ENCODE results near the gene XCR1.

Gene XCR1

GRCh38 chr3:46070595-46071093 lies 43.4 kb upstream of the XCR1 start:
- Histone ChIP-seq H3K4ac (ENCODE audit: low read length) (no peak overlapping the region), H2AFZ (ENCODE audit: low read length) (no peak overlapping the region), H3K14ac (ENCODE audit: low read length) (no peak overlapping the region), H3K4me1 (ENCODE audit: control insufficient read depth in 2 of 2, insufficient read depth in 1 of 2, low read depth in 1 of 2, low read length in 2 of 2) (peaks cover 0 to 5% of the 10 kb centered on the region in 2 donors), H3K79me1 (ENCODE audit: low read depth, low read length) (no peaks in the 10 kb centered on the region), H3K27me3 (ENCODE audit: control insufficient read depth in 3 of 3, insufficient read depth in 3 of 3, low read depth in 1 of 3, low read length in 3 of 3) (no peaks in the 10 kb centered on the region), H4K91ac (ENCODE audit: low read depth, low read length, poor library complexity) (no peak overlapping the region), H3K4me3 (ENCODE audit: low read length in 2 of 2) (no peak overlapping the region), H3K9me3 (replicated peaks in 1 of 2; ENCODE audit: control insufficient read depth in 2 of 2, insufficient read depth in 1 of 2, low read depth in 1 of 2, low read length in 2 of 2) (no peaks in the 10 kb centered on the region), H2BK120ac (ENCODE audit: low read depth, low read length) (no peak overlapping the region), H2BK15ac (ENCODE audit: low read length) (no peak overlapping the region), H3K27ac (replicated peaks; ENCODE audit: low read length) (no peak overlapping the region), H2BK5ac (ENCODE audit: low read length) (no peak overlapping the region), H2BK12ac (ENCODE audit: low read length) (no peak overlapping the region), H3K9ac (ENCODE audit: low read depth, low read length, poor library complexity) (no peak overlapping the region), H3K18ac (ENCODE audit: low read length) (no peak overlapping the region), H3K23ac (ENCODE audit: low read depth, low read length, poor library complexity) (no peak overlapping the region), H4K8ac (ENCODE audit: low read depth, low read length) (no peak overlapping the region), H3K36me3 (replicated peaks in 1 of 2; ENCODE audit: control insufficient read depth in 2 of 2, insufficient read depth in 2 of 2, low read length in 2 of 2) (no peaks in the 10 kb centered on the region), H3K4me2 (ENCODE audit: insufficient read depth, low read length, poor library complexity, severe bottlenecking) (no peak overlapping the region), H2AK5ac (ENCODE audit: low read depth, low read length) (no peak overlapping the region)
- no CpG with 5 or more reads among the region's 1 CpG for WGBS, 2 donors (ENCODE audit: extremely low coverage in 2 of 2, insufficient read length in 2 of 2, insufficient replicate concordance in 1 of 2)
- DNase-seq (ENCODE audit: low spot score): no peak

GRCh38 chr3:46068501-46068900 lies 41.2 kb upstream of the XCR1 start:
- Histone ChIP-seq H3K9ac (ENCODE audit: low read depth, low read length, poor library complexity) (no peak overlapping the region), H2BK12ac (ENCODE audit: low read length) (no peak overlapping the region), H3K18ac (ENCODE audit: low read length) (no peak overlapping the region), H4K8ac (ENCODE audit: low read depth, low read length) (no peak overlapping the region), H2AFZ (ENCODE audit: low read length) (no peak overlapping the region), H3K4ac (ENCODE audit: low read length) (no peak overlapping the region), H2AK5ac (ENCODE audit: low read depth, low read length) (no peak overlapping the region), H3K27ac (replicated peaks; ENCODE audit: low read length) (no peak overlapping the region), H3K4me3 (ENCODE audit: low read length in 2 of 2) (no peak overlapping the region), H2BK5ac (ENCODE audit: low read length) (no peak overlapping the region), H2BK15ac (ENCODE audit: low read length) (no peak overlapping the region), H3K4me2 (ENCODE audit: insufficient read depth, low read length, poor library complexity, severe bottlenecking) (no peak overlapping the region), H3K27me3 (ENCODE audit: control insufficient read depth in 3 of 3, insufficient read depth in 3 of 3, low read depth in 1 of 3, low read length in 3 of 3) (peaks cover 0 to 3% (median 0%) of the 10 kb centered on the region in 3 experiments), H3K79me1 (ENCODE audit: low read depth, low read length) (no peaks in the 10 kb centered on the region), H3K9me3 (replicated peaks in 1 of 2; ENCODE audit: control insufficient read depth in 2 of 2, insufficient read depth in 1 of 2, low read depth in 1 of 2, low read length in 2 of 2) (no peaks in the 10 kb centered on the region), H3K23ac (ENCODE audit: low read depth, low read length, poor library complexity) (no peak overlapping the region), H4K91ac (ENCODE audit: low read depth, low read length, poor library complexity) (no peak overlapping the region), H3K36me3 (replicated peaks in 1 of 2; ENCODE audit: control insufficient read depth in 2 of 2, insufficient read depth in 2 of 2, low read length in 2 of 2) (no peaks in the 10 kb centered on the region), H3K4me1 (ENCODE audit: control insufficient read depth in 2 of 2, insufficient read depth in 1 of 2, low read depth in 1 of 2, low read length in 2 of 2) (peaks cover 0 to 5% of the 10 kb centered on the region in 2 donors), H2BK120ac (ENCODE audit: low read depth, low read length) (no peak overlapping the region), H3K14ac (ENCODE audit: low read length) (no peak overlapping the region)
- DNase-seq (ENCODE audit: low spot score): no peak
- no CpG with 5 or more reads among the region's 4 CpGs for WGBS, 2 donors (ENCODE audit: extremely low coverage in 2 of 2, insufficient read length in 2 of 2, insufficient replicate concordance in 1 of 2)

GRCh38 chr3:46067401-46067800 lies 40.1 kb upstream of the XCR1 start:
- Histone ChIP-seq H3K27ac (replicated peaks; ENCODE audit: low read length) (no peak overlapping the region), H3K9me3 (replicated peaks in 1 of 2; ENCODE audit: control insufficient read depth in 2 of 2, insufficient read depth in 1 of 2, low read depth in 1 of 2, low read length in 2 of 2) (no peaks in the 10 kb centered on the region), H3K4me2 (ENCODE audit: insufficient read depth, low read length, poor library complexity, severe bottlenecking) (no peak overlapping the region), H3K4ac (ENCODE audit: low read length) (no peak overlapping the region), H3K36me3 (replicated peaks in 1 of 2; ENCODE audit: control insufficient read depth in 2 of 2, insufficient read depth in 2 of 2, low read length in 2 of 2) (no peaks in the 10 kb centered on the region), H3K4me3 (ENCODE audit: low read length in 2 of 2) (no peak overlapping the region), H3K27me3 (ENCODE audit: control insufficient read depth in 3 of 3, insufficient read depth in 3 of 3, low read depth in 1 of 3, low read length in 3 of 3) (peaks cover 0 to 9% (median 0%) of the 10 kb centered on the region in 3 experiments), H3K14ac (ENCODE audit: low read length) (no peak overlapping the region), H2BK5ac (ENCODE audit: low read length) (no peak overlapping the region), H2BK120ac (ENCODE audit: low read depth, low read length) (no peak overlapping the region), H2AFZ (ENCODE audit: low read length) (no peak overlapping the region), H2BK15ac (ENCODE audit: low read length) (no peak overlapping the region), H3K23ac (ENCODE audit: low read depth, low read length, poor library complexity) (no peak overlapping the region), H3K4me1 (ENCODE audit: control insufficient read depth in 2 of 2, insufficient read depth in 1 of 2, low read depth in 1 of 2, low read length in 2 of 2) (peaks cover 0 to 5% of the 10 kb centered on the region in 2 donors), H2AK5ac (ENCODE audit: low read depth, low read length) (no peak overlapping the region), H3K18ac (ENCODE audit: low read length) (no peak overlapping the region), H2BK12ac (ENCODE audit: low read length) (no peak overlapping the region), H3K9ac (ENCODE audit: low read depth, low read length, poor library complexity) (no peak overlapping the region), H4K91ac (ENCODE audit: low read depth, low read length, poor library complexity) (no peak overlapping the region), H4K8ac (ENCODE audit: low read depth, low read length) (no peak overlapping the region), H3K79me1 (ENCODE audit: low read depth, low read length) (no peaks in the 10 kb centered on the region)
- DNase-seq (ENCODE audit: low spot score): no peak

GRCh38 chr3:46065750-46066256 lies 38.5 kb upstream of the XCR1 start:
- no peak overlapping the region for H4K8ac ChIP-seq (ENCODE audit: low read depth, low read length)
- H2AK5ac ChIP-seq (ENCODE audit: low read depth, low read length): no peak overlapping the region
- WGBS, 2 donors (ENCODE audit: extremely low coverage in 2 of 2, insufficient read length in 2 of 2, insufficient replicate concordance in 1 of 2): no CpG with 5 or more reads among the region's 8 CpGs
- no peaks in the 10 kb centered on the region for H3K79me1 ChIP-seq (ENCODE audit: low read depth, low read length)
- peaks cover 0 to 9% (median 0%) of the 10 kb centered on the region in 3 experiments for H3K27me3 ChIP-seq (ENCODE audit: control insufficient read depth in 3 of 3, insufficient read depth in 3 of 3, low read depth in 1 of 3, low read length in 3 of 3)
- no peak overlapping the region for H2BK12ac ChIP-seq (ENCODE audit: low read length)
- H2BK5ac ChIP-seq (ENCODE audit: low read length): no peak overlapping the region
- no peak overlapping the region for H2AFZ ChIP-seq (ENCODE audit: low read length)
- no peak overlapping the region for H3K14ac ChIP-seq (ENCODE audit: low read length)
- H3K4ac ChIP-seq (ENCODE audit: low read length): no peak overlapping the region
- H3K9ac ChIP-seq (ENCODE audit: low read depth, low read length, poor library complexity): no peak overlapping the region
- no peak overlapping the region for H3K4me3 ChIP-seq (ENCODE audit: low read length in 2 of 2)
- H4K91ac ChIP-seq (ENCODE audit: low read depth, low read length, poor library complexity): no peak overlapping the region
- H2BK15ac ChIP-seq (ENCODE audit: low read length): no peak overlapping the region
- H3K9me3 ChIP-seq (replicated peaks in 1 of 2; ENCODE audit: control insufficient read depth in 2 of 2, insufficient read depth in 1 of 2, low read depth in 1 of 2, low read length in 2 of 2): no peaks in the 10 kb centered on the region
- H3K4me2 ChIP-seq (ENCODE audit: insufficient read depth, low read length, poor library complexity, severe bottlenecking): no peak overlapping the region
- H3K23ac ChIP-seq (ENCODE audit: low read depth, low read length, poor library complexity): no peak overlapping the region
- peaks cover 0 to 5% of the 10 kb centered on the region in 2 donors for H3K4me1 ChIP-seq (ENCODE audit: control insufficient read depth in 2 of 2, insufficient read depth in 1 of 2, low read depth in 1 of 2, low read length in 2 of 2)
- no peak overlapping the region for H3K18ac ChIP-seq (ENCODE audit: low read length)
- H3K36me3 ChIP-seq (replicated peaks in 1 of 2; ENCODE audit: control insufficient read depth in 2 of 2, insufficient read depth in 2 of 2, low read length in 2 of 2): no peaks in the 10 kb centered on the region
- H2BK120ac ChIP-seq (ENCODE audit: low read depth, low read length): no peak overlapping the region
- no peak for DNase-seq (ENCODE audit: low spot score)
- H3K27ac ChIP-seq (replicated peaks; ENCODE audit: low read length): no peak overlapping the region

Data from neuronal stem cell (in vitro differentiated cells).